BLaER1 treated with 17β-estradiol and CSF1 and Interleukin-3, amounts not matched to agents 10 nM and 100 nM (cell line): Measurements from ENCODE around the gene PTPRJ.
A peak's percentile ranks its signal among the peaks of the same experiment; 100 is the strongest.
"Not testable (repeated sequence)": the region's sequence is repeated elsewhere in the genome, so short reads cannot be mapped to it uniquely, and the experiment has no call there.

Experiments used
- H3K27ac ChIP-seq, 11 experiments: shearing (Covaris generic); formaldehyde crosslinking; 2 replicates each; pipeline ENCODE4 v1.8.1; 2022
- H3K27me3 ChIP-seq, 11 experiments: shearing (Covaris generic); formaldehyde crosslinking; 2 replicates each; pipeline ENCODE4 v1.8.1; 2022
- H3K36me3 ChIP-seq, 11 experiments: shearing (Covaris generic); formaldehyde crosslinking; 2 replicates each; pipeline ENCODE4 v1.8.1; 2022
- H3K4me1 ChIP-seq, 10 experiments: shearing (Covaris generic); formaldehyde crosslinking; 2 replicates each; pipeline ENCODE4 v1.8.1; 2022
- H3K4me2 ChIP-seq, 11 experiments: shearing (Covaris generic); formaldehyde crosslinking; 2 replicates each; pipeline ENCODE4 v1.8.1; 2022
- H3K4me3 ChIP-seq, 10 experiments: shearing (Covaris generic); formaldehyde crosslinking; 2 replicates each; pipeline ENCODE4 v1.8.1; 2022
- H3K9ac ChIP-seq, 11 experiments: shearing (Covaris generic); formaldehyde crosslinking; 2 replicates each; pipeline ENCODE4 v1.8.1; 2022
- H3K9me3 ChIP-seq, 11 experiments: shearing (Covaris generic); formaldehyde crosslinking; replicated peaks in 1 of 11; 2 replicates each; pipeline ENCODE4 v1.8.1; 2022
- H4K20me1 ChIP-seq, 11 experiments: shearing (Covaris generic); formaldehyde crosslinking; 2 replicates each; pipeline ENCODE4 v1.8.1; 2022
- Cebpa-rat ChIP-seq, 11 experiments: shearing (Covaris generic); IDR thresholded peaks; 2 replicates each; pipeline ENCODE4 v1.8.1; 2022

Gene PTPRJ

GRCh38 chr11:48180627-48181026 lies 200.3 kb downstream of the PTPRJ start:
- peaks cover 0 to 16% (median 8%) of the 10 kb centered on the region in 10 experiments; a peak in 13 of 20 replicates for H3K4me1 ChIP-seq
- H3K36me3 ChIP-seq, result no peaks in the 10 kb centered on the region
- H3K9ac ChIP-seq, result no peak overlapping the region
- H3K4me3 ChIP-seq, result no peak overlapping the region
- no peak overlapping the region for H3K27ac ChIP-seq
- no peak overlapping the region for H3K4me2 ChIP-seq
- H3K27me3 ChIP-seq, result no peaks in the 10 kb centered on the region
- H3K9me3 ChIP-seq, result peaks cover 0 to 70% (median 50%) of the 10 kb centered on the region in 11 experiments; a peak in 19 of 22 replicates
- TF ChIP-seq Cebpa-rat (IDR thresholded peaks at IDR 0.05), result no peak
- no peaks in the 10 kb centered on the region for H4K20me1 ChIP-seq

GRCh38 chr11:48182860-48183526 lies 202.6 kb downstream of the PTPRJ start:
- Histone ChIP-seq H3K9me3 (peaks cover 0 to 55% (median 29%) of the 10 kb centered on the region in 11 experiments; a peak in 18 of 22 replicates), H4K20me1 (no peaks in the 10 kb centered on the region), H3K27me3 (no peaks in the 10 kb centered on the region)

GRCh38 chr11:48184452-48184851 lies 204.1 kb downstream of the PTPRJ start:
- Histone ChIP-seq H3K9ac (no peak overlapping the region), H3K4me1 (no peaks in the 10 kb centered on the region), H3K36me3 (no peaks in the 10 kb centered on the region), H3K4me2 (no peak overlapping the region), H3K27me3 (no peaks in the 10 kb centered on the region), H3K27ac (no peak overlapping the region), H3K9me3 (peaks cover 0 to 60% (median 26%) of the 10 kb centered on the region in 11 experiments; a peak in 18 of 22 replicates), H3K4me3 (no peak overlapping the region), H4K20me1 (no peaks in the 10 kb centered on the region)
- TF ChIP-seq Cebpa-rat (IDR thresholded peaks at IDR 0.05), result no peak

More at GRCh38 chr11:48182860-48183526, 202.6 kb downstream of the PTPRJ start:
- H3K4me3 ChIP-seq, result no peak overlapping the region
- no peaks in the 10 kb centered on the region for H3K36me3 ChIP-seq
- H3K9ac ChIP-seq, result no peak overlapping the region
- no peak overlapping the region for H3K4me2 ChIP-seq
- no peak overlapping the region for H3K27ac ChIP-seq
- TF ChIP-seq Cebpa-rat (IDR thresholded peaks at IDR 0.05), result no peak
- H3K4me1 ChIP-seq, result no peaks in the 10 kb centered on the region

GRCh38 chr11:48190906-48191654 lies 210.7 kb downstream of the PTPRJ start:
- peak overlapping the region; percentile 33 to 71 (median 56) for H3K4me2 ChIP-seq
- peak overlapping the region in 5 of 11 experiments; percentile 27 to 46 (median 36); a peak in 6 of 22 replicates for H3K27ac ChIP-seq
- H3K4me3 ChIP-seq, result peak overlapping the region in 4 of 10 experiments; percentile 2 to 18 (median 8); a peak in 2 of 20 replicates
- H3K36me3 ChIP-seq, H4K20me1 ChIP-seq, H3K27me3 ChIP-seq: not testable (repeated sequence)
- peaks cover 26 to 78% (median 58%) of the 10 kb centered on the region in 11 experiments for H3K9me3 ChIP-seq
- peaks cover 11 to 19% (median 15%) of the 10 kb centered on the region in 10 experiments for H3K4me1 ChIP-seq
- H3K9ac ChIP-seq, result peak overlapping the region in 1 of 11 experiments; percentile 15; a peak in 1 of 22 replicates

- no peak overlapping the region for H3K27ac ChIP-seq
- H4K20me1 ChIP-seq, result no peaks in the 10 kb centered on the region
- no peak for TF ChIP-seq Cebpa-rat (IDR thresholded peaks at IDR 0.05)
- no peaks in the 10 kb centered on the region for H3K27me3 ChIP-seq
- peaks cover 0 to 5% (median 0%) of the 10 kb centered on the region in 11 experiments; a peak in 2 of 22 replicates for H3K36me3 ChIP-seq
- H3K4me3 ChIP-seq, result no peak overlapping the region
- H3K4me1 ChIP-seq, result peaks cover 11 to 19% (median 15%) of the 10 kb centered on the region in 10 experiments
- H3K9me3 ChIP-seq, result peaks cover 41 to 88% (median 77%) of the 10 kb centered on the region in 11 experiments
- H3K4me2 ChIP-seq, result no peak overlapping the region
- no peak overlapping the region for H3K9ac ChIP-seq
These were observed 213.5 kb downstream of the PTPRJ start for GRCh38 chr11:48193876-48194275.

- no peaks in the 10 kb centered on the region for H3K36me3 ChIP-seq
- H3K4me1 ChIP-seq, result no peaks in the 10 kb centered on the region
- H3K4me3 ChIP-seq, result no peak overlapping the region
- no peaks in the 10 kb centered on the region for H3K9me3 ChIP-seq
- H3K4me2 ChIP-seq, result no peak overlapping the region
- no peaks in the 10 kb centered on the region for H3K27me3 ChIP-seq
- no peak overlapping the region for H3K27ac ChIP-seq
- no peaks in the 10 kb centered on the region for H4K20me1 ChIP-seq
- H3K9ac ChIP-seq, result no peak overlapping the region
- TF ChIP-seq Cebpa-rat (IDR thresholded peaks at IDR 0.05), result no peak
These were observed 227.5 kb downstream of the PTPRJ start for GRCh38 chr11:48207881-48208280.

GRCh38 chr11:48210052-48210451 lies 229.7 kb downstream of the PTPRJ start:
- Histone ChIP-seq H3K9me3 (no peaks in the 10 kb centered on the region), H3K27ac (no peak overlapping the region), H3K4me3 (no peak overlapping the region), H3K4me2 (no peak overlapping the region), H3K9ac (no peak overlapping the region), H3K27me3 (no peaks in the 10 kb centered on the region), H4K20me1 (no peaks in the 10 kb centered on the region), H3K4me1 (no peaks in the 10 kb centered on the region), H3K36me3 (no peaks in the 10 kb centered on the region)
- TF ChIP-seq Cebpa-rat (IDR thresholded peaks at IDR 0.05), result no peak

GRCh38 chr11:48216510-48216909 lies 236.2 kb downstream of the PTPRJ start, which contains the start of gene OR4B1:
TSS of gene OR4B1 (plus strand) at chr11:48216810. CDS start at chr11:48216810, 0 bp downstream.
- Histone ChIP-seq H3K27me3 (no peaks in the 10 kb centered on the region), H3K36me3 (no peaks in the 10 kb centered on the region), H4K20me1 (no peaks in the 10 kb centered on the region), H3K9ac (no peak within 1 kb of the TSS), H3K4me2 (no peak within 1 kb of the TSS), H3K4me3 (no peak within 1 kb of the TSS), H3K9me3 (no peaks in the 10 kb centered on the region; a peak in 1 of 22 replicates), H3K27ac (no peak within 1 kb of the TSS), H3K4me1 (no peaks in the 10 kb centered on the region)
- TF ChIP-seq Cebpa-rat (IDR thresholded peaks at IDR 0.05), result no peak
